HG02970 (cell line): ENCODE measurements around the gene PIGV.
"Not testable (repeated sequence)": the region's sequence is repeated elsewhere in the genome, so short reads cannot be mapped to it uniquely, and the experiment has no call there.

Source experiments
- ATAC-seq: cut with Tn5 transposase; IDR thresholded peaks from one replicate; pipeline ENCODE4 v1.9.1; 2021; ENCODE audit warnings: mild to moderate bottlenecking, moderate library complexity, moderate number of reproducible peaks; ENCODE audit not compliant: unreplicated experiment, low FRiP score

The PIGV gene

DNA sequence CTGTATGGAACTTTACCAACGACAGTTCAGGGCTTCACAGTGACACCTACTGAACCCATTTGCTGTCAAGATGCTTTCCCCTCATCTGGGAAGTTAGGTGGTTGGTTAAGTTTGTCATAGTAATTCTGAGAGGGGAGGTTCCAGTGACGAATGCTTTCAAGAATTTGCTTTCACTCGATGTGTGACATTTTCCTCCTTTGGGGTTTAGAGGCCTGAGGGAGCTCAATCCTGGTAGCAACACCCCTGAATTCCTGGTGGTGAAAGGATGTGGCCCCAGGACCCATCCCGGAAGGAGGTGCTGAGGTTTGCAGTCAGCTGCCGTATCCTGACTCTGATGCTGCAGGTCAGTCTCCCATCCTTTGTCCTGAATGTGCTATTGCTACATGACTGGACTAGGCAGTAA lies 2.8 kb downstream of the PIGV start:
- no peak for ATAC-seq

- ATAC-seq: no peak
Measured at GRCh38 chr1:26791148-26791547, 3.4 kb downstream of the PIGV start.

DNA sequence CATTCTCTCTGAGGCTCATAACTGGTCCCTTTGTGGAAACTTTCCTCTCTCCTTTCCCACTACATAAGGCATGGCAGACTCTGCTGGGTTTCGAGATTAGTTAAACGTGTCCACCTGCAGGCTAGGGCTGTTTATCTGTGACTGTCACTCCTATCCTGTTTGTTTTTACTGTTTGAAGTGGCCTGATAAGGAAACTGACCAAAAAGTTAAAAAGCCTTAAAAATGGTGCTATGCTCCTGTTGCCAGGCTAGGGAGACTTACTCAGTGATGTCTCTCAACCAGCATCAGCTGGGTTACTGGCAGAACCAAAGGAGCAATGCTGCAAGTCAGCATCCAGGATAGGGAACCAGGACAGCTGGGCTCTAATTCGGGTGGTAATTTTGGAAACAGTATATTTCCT lies 3.9 kb downstream of the PIGV start:
- no peak for ATAC-seq

DNA sequence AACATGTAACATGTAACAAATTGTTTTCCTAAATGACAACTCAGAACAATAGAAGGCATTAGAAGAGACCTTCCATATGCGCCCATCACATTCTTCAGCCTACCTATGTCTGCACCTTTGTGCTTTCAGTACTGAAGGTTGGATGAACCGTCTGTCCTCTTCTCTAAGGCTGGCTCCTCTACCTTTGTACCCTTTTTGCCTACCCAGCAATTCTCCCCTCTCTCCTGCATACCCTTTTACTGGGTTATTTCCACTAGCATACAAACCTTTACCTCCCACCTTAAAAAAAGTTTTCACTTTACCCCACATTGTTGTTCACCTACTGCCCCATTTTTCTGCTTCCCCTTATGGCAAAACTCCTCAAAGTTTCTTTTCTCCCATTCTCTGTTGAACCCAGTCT lies 5.2 kb downstream of the PIGV start:
- no peak for ATAC-seq

DNA sequence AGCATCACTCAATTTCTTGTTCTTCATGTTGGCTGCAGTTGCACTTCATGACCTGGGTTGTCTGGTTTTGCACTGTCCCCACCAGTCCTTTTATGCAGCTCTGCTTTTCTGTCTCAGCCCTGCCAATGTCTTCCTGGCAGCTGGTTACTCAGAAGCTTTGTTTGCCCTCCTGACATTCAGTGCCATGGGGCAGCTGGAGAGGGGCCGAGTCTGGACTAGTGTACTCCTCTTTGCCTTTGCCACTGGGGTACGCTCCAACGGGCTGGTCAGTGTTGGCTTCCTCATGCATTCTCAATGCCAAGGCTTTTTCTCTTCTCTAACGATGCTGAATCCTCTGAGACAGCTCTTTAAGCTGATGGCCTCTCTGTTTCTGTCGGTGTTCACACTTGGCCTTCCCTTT lies 6.6 kb downstream of the PIGV start:
- ATAC-seq: no peak

DNA sequence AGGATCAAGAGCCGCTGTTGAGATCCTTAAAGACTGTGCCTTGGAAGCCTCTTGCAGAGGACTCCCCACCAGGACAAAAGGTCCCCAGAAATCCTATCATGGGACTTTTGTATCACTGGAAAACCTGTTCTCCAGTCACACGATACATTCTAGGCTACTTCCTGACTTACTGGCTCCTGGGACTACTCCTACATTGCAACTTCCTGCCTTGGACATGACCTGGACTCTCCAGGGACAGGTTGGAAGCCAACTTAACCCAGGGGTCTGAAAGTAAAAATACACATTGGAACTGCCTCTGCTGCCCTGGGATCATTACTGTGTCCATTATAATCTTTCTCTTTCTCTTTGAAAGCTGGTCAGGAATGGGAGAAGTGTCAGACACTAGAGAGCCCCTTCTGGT lies 9.9 kb downstream of the PIGV start:
- ATAC-seq: no peak

DNA sequence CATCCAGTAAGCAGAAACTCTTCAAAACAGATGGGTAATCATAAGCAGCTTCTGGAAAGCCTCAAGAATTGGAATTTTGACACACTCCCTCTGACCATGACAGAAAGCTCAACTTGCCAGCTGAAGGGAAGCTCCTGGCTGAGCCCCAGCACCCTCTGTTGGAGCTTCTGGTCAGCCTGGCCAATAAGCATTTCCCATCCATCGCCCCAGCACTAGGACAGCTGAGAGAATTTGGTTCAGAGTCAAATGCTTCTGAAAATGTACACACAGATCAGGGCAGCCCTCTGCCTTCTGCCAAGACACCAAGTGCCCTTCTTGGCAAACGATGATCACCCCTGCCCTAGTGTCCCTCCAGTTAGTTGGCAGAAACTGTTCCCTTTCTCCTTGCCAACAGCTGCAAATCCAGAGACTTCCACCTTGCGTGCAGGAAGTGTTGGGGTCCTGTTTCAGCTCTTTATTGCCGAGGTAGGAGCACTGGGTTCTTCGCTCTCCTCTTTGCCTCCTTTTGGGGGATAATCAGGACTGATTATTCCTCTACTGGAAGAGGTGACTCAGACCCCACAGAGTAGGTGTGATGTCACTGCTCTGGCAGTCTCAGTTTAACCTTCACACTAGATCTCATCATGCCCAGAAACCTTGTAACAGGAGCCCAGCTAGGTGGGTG lies 11.9 kb downstream of the PIGV start:
- ATAC-seq: no peak

DNA sequence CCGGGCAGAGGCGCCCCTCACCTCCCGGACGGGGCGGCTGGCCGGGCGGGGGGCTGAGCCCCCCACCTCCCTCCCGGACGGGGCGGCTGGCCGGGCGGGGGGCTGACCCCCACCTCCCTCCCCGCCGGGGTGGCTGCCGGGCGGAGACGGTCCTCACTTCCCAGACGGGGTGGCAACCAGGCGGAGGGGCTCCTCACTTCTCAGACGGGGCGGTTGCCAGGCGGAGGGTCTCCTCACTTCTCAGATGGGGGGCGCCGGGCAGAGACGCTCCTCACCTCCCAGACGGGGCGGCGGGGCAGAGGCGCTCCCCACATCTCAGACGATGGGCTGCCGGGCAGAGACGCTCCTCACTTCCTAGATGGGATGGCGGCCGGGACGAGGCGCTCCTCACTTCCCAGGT lies 16.2 kb downstream of the PIGV start:
- ATAC-seq: not testable (repeated sequence)

DNA sequence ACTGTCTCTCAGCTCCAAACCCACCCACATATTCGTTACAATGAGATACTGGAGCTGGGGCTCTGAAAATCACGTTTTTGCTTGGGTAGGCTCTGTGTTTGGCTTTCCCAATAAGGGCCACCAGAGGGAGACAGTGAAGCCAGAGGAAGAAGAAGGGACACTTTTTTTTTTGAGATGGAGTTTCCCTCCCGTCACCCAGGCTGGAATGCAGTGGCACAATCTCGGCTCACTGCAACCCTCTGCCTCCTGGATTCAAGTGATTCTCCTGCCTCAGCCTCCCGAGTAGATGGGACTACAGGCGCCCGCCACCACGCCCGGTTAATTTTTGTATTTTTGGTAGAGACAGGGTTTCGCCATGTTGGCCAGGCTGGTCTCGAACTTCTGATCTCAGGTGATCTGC lies 22.4 kb downstream of the PIGV start:
- ATAC-seq: not testable (repeated sequence)

DNA sequence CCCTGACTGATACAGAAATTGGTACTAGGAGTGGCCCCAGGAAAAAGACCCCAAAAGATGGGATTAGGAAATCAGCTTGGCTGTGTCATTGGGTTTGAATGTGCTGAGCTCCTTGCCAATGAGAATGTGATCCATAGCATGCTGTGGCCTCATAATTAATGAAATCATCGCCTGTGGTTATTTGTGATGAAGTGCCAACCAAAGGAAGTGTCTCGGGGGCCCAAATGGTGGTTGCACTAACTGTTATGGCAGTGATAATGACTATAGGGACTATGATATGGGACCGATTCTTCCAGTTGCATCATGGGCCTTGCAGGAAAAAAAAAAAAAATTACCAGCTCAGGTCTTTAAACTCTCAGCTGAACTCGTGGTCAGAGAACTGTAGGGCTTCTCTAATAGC lies 23.3 kb downstream of the PIGV start:
- no peak for ATAC-seq

- ATAC-seq: no peak
Measured at GRCh38 chr1:26811708-26812107, 24.0 kb downstream of the PIGV start.

DNA sequence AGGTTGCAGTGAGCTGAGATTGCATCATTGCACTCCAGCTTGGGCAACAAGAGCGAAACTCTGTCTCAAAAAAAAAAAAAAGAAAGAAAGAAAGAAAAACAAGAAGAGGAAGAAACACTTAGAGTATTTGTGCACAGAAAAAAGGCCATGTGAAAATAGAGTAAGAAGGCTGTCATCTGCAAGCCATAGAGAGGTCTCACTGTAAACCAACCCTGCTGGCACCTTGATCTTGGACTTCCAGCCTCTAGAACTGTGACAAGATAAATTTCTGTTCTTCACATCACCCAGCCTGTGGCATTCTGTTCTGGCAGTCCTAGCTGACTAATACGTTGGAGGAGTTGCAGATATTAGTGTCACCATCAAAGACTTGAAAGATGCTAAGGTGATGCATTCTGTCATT lies 26.6 kb downstream of the PIGV start:
- no peak for ATAC-seq

GRCh38 chr1:26814893-26815292 lies 27.1 kb downstream of the PIGV start:
- no peak for ATAC-seq

- no peak for ATAC-seq
Measured at GRCh38 chr1:26820784-26821269, 33.1 kb downstream of the PIGV start.

DNA sequence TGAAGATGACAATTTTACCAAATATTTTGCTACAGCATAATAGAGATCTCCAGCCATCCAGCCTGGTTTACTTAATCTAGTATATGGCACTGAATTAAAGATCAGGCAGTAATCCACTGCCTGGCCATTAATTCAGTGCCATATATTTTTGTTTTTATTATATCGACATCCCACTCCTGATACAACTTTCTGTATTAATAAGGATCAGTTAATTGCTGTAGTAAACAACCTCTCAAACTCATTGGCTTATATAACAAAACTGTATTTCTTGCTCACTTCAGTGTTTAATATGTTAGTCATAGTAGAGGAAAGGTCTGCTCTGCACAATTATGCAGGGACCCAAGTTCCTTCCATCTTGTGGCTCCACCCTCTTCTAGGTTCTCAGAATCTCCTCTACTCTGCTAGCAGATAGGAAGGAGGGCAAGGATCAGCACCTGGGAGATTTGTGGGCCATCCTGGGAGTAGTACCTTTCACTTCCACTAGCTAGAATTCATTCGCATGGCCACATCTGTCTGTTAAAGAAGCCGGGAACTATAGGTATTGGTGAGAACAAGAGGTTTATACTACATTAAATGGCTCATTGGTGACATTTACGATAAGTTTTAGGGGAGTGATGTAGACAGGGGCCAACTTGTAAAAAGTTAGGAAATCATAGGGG lies 35.1 kb downstream of the PIGV start:
- ATAC-seq: no peak

- ATAC-seq: no peak
Measured at GRCh38 chr1:26824731-26825130, 37.0 kb downstream of the PIGV start.

DNA sequence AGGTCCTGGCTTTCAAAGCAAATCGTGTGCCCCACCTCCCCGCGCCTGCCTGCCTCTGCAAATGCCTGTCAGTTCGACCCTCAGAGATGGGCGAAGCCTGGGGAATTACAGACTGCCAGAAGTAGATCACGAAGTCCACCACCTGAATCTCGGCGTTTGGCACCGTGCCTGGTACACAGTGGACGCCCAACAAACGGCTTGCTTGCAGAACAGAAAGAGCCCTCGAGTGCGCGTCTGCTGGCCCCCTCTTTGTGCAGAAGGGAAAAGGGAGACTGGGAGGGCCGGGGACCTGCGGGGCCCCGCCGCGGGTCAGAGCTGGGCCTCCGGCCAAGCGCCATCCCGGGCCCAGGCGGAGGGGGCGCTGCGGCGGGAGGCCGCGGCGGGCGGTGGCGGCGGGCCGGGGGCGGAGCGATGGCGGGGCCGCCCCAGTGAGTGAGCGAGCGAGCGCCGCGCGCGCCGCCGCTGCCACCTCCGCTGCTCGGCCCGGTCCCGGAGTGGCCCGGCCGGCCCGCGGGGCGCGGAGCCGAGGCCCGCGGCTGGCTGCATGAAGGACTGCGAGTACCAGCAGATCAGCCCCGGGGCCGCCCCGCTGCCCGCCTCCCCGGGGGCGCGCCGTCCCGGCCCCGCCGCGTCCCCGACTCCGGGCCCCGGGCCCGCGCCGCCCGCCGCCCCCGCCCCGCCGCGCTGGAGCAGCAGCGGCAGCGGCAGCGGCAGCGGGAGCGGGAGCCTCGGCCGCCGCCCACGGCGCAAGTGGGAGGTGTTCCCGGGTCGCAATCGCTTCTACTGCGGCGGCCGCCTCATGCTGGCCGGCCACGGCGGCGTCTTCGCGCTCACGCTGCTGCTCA lies 38.7 kb downstream of the PIGV start, which contains the start of gene ZDHHC18:
ZDHHC18 (plus strand) TSS at position 428 of the 845 bp plus-strand sequence; CDS start at position 545, 117 bp downstream.
- ATAC-seq: peak; percentile 81

- no peak for ATAC-seq
Measured at GRCh38 chr1:26827106-26827604, 39.4 kb downstream of the PIGV start.

GRCh38 chr1:26827663-26828062 lies 39.9 kb downstream of the PIGV start:
- ATAC-seq: no peak

DNA sequence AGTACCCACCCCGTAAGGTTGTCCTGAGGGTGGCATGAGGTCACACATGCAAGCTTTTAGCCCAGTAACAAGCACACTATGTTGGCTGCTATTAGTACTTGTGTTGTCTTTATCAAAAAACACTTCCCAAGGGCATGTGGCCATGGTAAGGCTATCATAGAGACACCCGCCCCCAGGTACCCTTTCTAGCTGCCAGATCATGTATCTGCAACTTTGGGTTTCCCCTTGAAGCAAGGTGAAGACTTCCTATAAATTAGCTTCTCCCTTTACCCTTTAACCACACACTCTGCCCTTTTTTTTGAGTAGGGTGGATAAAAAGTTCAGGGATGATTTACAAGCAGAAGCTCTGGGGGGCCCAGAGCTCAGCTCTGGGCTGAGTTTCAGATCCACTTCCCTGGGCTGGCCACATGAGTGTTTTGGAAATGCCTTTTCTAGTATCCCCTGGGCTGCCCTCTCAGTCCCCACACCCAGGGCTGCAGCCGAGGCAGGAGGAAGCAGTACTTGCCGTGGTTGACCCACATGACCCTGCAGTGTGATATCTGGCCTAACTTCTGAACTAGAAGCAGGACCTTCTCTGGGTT lies 40.8 kb downstream of the PIGV start:
- no peak for ATAC-seq
